Fibroblast of skin of left quadriceps (primary cell): Measurements from ENCODE around the gene IFRD2.
A peak's percentile ranks its signal among the peaks of the same experiment; 100 is the strongest.

ENCODE experiments used
- DNase-seq, 2 experiments: peaks; one replicate each; pipeline ENCODE4 v3.0.0-alpha.2; 2013; ENCODE audit warnings: low read depth in 2 of 2

IFRD2 gene

DNA sequence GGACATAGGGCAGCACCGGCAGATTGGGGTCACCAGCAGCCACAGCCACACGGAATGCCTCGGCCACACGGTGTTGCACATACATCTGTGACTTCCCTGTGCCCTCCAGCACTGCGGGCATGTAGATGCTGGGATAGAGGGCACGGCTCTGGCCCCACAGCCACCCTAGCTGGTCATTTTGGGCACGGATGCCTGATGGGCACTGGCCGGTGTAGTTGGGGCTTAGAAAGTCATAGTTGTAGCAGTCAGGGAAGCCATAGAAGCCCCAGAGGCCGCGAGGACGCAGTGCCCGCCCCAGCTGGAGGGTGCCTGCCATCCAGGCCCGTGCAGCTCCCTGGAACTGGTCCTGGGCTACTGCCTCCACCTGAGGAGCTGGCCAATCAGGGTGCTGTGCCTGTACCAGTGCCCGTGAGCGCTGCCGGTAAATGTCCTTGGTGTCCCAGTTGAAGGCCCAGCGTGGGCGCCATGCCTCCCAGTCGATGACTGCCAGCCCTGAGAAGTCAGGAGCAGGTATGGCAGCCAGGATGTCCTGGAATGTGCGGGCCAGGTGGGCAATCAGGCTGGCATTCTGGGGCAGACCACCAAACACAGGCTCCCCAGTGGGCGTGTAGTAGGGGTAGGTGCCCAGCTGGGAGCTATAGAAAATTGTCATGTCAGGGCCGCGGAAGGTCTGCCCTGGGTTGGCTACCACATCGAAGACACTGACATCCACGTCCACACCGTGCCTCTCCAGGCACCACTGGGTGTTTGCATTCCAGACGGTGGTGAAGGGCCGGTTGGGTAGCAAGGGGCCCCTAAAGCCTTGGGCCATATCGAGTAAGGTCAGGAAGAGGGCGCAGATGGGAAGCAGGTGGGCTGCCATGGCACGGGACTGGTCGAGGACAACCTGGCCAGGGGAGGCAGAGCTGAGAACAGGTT is 10.1 kb upstream of the IFRD2 start:
- no peak for DNase-seq

DNA sequence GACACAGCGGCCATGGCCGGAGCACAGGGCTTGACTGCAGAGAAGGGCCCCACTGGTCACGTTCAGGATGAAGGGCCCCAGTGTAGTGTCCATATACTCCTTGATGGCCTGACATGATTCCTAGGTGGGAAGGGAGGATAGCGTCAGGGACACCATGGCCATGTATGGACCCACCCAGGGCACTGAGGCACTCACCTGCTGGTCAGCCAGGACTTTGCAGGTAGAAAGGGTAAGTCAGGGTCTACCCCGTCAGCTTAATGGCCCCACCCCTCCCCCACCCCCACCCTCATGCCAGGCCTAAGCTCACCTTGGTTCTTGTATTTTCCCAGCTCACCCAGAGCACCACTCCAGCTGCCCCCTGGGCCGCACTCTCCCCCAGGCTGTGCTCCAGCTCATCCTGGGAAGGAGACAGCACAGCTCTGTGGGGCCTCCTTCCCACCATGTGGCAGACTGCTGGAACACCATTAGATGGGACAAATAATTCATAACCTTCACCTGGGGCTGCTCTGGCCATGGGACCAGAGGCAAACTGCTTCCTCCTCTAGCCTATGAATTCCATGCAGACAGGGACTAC is 8.5 kb upstream of the IFRD2 start:
- no peak for DNase-seq

DNA sequence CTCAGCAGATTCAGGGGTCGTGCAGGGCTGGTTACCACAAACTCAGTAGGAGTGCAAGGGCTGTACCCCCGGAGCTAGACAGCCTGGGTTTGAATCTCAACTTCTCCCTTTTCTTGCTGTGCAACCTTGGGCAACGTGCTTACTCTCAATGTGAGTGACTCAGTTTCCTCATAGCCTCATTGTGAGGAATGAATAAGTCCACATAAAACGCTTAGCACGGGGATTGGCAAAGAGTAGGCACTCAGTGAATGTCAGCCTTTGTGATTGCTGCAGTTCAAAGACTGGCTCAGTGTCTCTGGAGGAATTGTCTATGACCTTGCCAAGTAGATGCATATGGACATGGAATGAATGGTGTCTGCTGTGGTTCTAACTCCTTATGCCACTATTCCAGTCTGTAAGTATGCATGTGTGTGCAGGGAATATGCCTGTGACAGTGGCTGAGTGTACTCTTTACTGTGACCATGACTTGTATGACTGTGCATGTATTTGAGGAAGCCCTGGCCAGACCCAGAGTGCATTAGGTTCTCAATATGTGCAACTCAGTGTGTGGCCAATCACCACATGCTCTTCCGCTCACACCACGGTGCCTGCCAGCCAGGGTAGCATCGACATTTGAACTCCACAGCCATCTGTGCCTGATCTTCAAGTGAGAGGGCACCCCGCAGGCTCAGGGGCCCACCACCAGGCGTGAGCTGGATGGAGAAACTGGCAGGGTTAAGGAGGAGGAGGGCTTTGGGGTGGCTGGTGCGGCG is 7.9 kb upstream of the IFRD2 start:
- DNase-seq = peak in 1 of 2 experiments; percentile 6

DNA sequence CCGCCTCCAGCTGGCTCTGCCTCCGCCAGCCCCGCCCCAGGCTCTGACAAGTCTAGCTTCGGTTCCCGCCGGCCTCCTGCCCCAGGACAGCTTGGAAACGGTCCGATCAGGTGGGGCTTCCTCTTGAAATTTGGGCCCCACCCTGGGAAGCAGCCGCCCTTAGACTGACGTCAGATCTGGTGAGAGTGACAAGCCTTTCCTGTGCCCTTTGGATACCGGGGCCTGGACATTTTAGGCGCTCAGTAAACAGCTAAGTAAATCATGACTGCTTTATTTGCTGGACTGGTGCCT is 7.4 kb upstream of the IFRD2 start:
- DNase-seq = no peak

DNA sequence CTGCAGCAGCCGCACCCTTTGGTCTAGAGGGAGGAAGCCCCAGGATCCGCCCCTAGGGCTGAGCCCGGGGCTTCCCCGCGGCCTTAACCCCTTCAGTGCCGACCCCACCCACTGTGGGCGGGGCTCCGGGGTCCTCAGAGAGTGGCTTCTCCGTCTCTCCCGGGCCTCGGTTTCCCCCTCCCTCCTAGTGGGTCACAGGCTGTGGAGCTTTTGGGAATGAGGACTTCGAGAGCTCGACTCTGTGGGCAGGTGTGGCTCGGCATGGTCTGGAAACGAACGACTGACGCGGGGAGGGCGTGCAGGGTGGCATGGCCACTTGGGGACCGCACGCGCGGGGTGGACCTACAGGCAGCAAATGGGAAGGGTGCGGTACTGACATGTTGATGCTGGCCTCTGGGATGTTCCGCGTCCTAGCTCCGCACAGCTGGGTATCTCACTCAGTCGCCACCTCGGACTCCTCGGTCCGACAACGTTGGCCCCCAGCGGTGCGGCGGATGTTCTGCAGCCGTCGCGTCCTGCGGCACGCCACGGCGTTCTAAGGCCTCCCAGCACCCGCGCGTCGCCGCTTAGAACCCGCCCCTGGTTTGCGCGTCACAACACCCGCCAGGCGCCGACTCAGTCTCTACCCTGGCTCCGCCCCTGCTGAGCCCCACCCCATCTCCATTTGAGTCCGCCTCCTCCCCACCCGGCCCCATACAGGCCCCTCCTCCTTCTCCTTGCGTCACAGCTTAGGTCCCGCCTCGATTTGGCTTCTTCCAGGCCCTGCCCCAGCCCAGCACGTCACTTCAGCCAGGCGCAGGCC is 6.8 kb upstream of the IFRD2 start, which contains the start of the genes HYAL3 and NAA80:
Gene HYAL3 (minus strand): TSS at position 570 of the 802 bp plus-strand sequence. CDS start 3,803 bp downstream, outside the sequence.
Gene NAA80 (minus strand): TSS at position 570 of the 802 bp plus-strand sequence. CDS start 1,942 bp downstream, outside the sequence.
- DNase-seq = peak; percentile 98 to 99

DNA sequence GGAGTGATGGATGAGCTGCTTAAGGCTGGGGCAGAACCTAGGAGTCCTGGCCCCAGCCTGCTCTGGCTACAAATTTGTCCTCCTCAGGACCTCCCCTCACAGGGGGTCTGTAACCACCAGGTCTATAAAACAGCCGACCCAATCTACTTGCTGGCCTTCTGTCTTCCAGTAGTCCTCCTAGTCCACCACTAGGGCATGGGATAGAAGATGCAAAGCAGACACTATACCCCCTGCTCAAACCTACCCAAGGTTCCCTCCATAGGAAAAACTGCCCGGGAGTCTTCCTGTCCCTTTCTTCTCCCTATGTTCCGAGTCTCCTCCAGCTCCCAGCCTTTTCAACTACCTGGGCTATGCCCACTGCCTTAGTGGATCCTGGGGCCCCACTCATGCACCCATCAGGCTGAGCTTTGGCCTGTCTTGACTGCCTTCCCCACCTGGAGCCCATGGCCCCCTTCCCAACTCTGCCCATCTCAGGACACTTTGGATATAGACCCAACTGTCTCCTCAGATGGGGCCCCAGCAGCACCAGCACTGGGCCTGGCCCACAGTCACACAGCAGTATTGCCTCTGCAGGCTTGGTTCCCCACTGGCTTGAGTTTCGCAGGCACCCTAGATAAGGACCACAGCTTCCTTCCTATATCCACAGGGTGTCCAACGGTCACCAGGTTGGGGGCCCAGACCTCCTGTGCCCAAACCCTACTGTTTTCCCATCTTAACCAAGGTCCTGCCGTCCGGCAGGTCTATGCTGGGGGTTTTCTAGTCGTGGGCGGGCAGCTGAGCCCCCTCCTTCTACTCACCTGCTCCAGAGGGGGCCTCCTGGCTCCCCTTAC is 5.9 kb upstream of the IFRD2 start:
- DNase-seq = no peak

DNA sequence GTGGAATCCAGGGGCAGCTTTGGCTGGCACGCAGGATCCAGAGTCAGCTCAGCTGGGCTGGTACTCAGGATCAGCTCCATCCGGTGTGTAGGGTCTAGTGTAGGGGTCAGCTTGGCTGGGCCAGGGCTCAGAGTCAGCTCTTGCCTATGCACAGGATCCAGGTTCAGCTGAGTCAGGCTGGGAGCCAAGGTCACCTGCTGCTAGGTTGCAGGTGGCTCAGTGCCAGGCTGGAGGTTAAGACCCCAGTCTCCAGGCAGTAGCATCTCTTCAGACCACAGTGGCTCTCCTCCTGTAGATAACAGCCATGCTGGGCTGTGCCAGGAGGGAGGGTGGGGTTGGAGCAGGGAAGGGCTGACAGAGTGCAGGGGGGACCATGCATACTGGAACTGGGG is 5.2 kb upstream of the IFRD2 start:
- DNase-seq = no peak

DNA sequence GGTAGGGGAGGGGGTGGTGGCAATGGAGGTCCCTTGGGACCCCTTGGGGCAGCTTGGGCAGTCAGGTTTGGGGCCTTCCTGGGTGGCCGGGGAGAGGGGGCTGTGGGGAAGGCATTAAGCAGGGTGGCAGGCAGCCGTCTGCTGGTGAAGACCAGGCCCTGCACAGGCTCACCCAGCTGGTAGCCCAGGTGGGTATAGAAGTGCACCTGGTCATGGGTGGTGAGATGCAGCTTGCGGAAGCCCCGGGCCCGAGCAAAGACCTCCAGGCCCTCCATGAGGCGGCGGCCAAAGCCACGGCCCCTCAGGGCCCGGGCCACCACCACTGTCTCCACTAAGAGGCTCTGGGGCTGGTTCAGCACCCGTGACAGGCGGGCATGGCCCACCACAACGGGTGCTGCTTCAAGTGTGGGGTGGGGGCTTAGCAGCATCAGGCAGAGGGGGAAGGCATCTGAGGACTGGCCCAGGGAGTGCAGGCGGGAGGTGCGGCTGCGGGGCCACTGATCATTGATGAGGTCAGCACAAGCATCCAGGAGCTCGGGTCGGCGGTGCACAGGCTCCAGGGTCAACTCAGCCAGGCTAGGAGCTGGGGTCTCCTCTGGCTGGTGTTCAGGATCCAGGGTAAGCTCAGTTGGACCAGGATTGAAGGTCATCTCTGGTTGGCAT is 4.6 kb upstream of the IFRD2 start:
- no peak for DNase-seq

DNA sequence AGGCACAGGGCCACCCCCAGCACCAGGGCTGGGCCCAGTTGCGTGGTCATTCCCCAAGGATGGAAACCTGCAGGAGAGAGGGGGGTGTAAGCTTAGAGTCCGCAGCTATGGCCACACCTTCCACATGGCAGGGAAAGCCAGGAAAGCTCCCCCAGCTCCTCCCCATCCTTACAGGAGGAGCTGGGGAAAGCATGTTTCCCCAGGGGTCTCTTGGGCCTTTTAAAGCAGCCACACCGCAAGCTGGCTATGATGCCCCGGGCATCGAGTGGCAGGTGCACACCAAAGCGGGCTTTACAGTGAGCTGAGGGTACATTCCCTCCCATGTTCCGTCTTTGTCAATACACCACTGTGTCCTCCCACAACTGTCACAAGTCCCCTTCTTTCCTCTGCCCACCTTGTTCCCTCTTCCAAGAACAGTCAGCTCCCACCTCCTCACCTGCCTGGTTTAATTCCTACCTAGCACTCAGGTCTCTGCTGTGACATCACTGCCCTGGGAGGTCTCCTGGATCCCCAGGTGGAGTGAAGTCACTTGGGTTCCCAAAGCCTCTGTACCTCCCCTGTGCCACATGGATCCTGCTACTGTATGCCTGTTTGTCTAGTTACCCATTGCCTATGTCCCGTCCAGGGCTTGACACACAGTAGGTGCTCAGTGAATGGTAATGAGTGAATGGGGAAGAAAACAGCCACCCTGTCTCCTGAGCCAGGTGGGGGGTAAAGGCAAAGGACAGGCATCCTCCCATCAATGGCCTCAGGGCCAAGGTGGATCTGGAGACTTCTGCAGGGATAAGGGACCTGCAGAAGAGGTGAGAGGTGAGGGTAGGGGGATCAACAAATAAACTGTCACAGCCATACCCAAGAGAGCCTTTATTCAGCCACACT is 3.6 kb upstream of the IFRD2 start:
- DNase-seq = no peak

DNA sequence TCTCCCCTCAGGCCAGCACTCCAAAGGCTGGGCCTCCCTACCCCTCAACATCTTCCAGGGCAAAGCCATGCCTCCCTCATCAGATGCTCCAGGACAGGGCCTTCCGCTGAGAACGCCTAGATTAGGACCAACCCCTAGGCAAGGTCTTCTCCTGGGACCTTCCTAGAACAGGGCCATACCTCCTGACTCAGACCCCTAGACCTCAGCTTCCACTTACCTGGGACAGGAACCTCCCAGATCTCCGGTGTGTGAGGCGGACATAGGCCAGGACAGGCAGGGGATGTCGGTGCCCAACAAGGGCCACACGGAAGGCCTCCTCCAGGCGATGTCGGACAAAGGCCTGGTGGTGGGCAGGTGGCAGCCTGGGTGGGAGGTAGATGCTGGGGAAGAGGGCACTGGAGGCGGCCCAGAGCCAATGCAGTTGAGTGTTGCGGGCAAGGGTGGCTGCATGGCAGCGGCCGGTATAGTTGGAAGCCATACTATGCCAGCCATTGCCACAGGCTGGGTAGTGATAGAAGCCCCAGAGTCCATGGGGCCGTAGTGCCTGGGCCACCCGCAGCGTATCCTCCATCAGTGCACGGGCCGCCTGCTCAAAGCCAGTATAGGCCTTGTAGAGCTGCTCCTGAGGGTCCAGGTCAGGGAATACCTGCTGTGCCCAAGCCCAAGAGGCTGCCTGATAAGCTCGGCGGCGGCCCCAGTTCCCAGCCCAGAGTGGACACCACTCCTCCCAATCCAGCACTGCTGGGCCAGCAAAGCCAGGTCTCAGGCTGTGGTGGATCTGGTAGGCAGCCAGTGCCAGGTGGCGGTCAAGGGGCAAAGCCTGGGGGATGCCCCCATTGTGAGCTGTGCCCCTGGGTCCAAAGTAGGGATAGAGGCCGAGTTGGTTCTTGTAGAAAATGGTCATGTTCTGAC is 2.5 kb upstream of the IFRD2 start:
- DNase-seq = no peak

DNA sequence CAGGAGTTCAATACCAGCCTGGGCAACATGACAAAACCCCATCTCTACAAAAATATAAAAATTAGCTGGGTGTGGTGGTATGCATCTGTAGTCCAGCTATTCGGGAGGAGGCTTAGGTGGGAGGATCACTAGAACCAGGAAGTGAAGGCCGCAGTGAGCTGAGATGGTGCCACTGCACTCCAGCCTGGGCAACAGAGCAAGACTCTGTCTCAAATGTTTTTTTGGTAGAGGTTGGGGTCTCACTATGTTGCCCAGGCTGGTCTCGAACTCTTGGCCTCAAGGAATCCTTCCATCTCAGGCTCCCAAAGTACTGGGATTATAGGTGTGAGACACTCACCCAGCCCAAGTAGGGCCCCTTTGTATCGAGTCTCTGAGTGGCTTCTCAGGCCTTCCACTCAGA is 1.9 kb upstream of the IFRD2 start:
- DNase-seq = no peak

DNA sequence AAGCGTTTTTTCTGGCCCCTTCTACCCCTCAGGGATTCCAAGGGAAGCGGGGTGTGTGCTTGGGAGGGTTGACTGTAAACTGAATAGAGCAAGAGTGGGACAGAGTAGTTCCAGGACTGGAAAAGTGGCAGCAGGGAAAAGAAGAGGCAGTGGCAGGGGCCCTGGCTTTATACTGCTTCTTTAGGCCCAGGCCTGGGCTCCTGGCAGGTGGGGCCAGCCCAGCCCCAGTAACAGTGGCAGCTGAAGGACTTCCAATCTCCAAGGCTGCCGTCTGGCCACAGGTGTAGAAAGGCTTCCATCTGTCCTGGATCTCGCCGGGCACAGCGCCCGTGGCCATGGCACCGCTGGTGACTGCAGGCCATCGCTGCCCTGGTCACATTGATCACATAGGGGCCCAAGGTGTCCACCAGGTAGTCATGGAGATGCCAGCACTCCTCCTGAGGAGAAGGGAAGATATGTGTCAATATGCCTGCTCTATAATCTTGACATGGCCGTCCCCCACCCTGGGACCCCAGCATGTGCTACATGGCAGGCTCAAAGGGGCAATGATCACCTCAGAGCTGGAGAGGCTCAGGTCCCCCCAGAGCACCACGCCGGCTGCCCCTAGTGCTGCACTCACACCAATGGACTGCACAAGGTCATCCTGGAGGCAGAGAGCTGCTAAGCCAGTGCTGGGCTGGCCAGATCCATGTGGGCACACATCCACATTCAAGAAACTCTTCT is 1.0 kb upstream of the IFRD2 start:
- DNase-seq = no peak

DNA sequence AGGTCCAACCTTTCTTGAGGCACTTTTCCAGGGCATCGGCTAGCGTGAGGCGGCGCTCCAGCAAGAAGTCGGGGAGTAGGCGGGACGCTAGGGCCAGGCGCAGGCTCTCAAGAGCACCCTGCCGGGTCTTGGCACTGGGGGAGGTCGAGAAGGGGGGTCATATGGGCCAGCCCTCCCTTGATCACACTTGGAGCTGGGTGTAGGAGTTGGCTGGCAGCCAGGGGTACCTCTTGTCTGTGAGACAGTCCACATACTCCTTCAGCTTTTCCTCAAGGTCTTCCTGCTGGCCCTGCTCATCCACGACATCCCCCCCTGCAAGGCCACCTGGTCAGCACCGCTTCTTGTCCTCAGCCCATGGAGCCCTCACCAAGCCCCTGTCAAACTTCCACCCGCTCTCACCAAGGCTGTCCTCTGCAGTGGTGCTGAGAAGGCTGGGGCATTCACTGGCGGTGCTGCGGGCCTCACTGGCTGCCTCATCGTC is 2.0 kb downstream of the IFRD2 start:
- DNase-seq = no peak

DNA sequence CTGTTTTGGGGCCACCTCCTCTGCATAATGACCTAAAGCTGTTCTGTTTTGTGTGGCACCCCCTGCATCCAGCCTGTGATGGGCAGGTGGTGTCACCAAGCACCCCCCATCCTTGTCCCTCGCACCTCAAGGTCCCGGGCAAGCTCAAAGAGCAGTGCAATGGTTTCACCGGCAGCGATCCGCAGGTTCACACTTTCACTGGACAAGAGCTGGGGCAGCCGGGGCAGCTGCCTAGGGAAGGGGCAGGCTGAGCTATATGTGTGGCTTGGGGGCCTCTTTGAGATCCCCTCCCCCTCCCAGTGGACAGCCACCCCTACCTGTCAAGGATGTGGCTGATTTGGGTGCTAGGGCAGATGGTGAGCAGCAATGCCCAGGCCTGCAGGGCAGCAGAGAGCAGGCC is 3.1 kb downstream of the IFRD2 start:
- no peak for DNase-seq

DNA sequence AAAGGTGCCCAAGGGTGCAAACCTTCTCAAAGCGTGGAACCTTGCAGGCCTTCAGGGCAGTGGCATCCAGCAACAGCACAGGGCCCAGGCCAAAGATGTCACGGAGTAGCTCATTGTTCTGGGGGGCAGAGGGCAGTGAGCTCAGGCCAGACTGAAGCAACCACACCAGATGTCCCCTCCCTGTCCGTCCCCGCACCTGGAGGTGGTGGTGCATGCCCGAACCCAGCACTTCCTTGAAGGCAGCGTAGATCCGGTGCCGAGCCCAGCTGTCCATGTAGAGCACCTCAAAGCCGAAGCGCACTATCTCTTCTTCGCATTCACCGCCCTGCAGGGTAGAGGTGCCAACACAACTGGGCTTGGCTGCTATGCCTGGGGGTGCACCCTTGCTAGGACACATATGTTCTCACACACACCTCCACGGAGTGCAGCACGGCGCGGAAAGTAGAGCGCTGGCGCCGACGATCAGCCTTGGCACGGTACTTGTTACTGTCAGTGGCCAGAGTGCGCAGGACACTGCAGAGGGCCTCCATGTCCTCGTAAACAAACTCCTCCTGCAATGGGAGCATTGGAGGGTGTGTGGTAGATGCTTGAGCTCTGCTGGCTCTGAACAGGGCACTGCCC is 3.7 kb downstream of the IFRD2 start:
- no peak for DNase-seq

DNA sequence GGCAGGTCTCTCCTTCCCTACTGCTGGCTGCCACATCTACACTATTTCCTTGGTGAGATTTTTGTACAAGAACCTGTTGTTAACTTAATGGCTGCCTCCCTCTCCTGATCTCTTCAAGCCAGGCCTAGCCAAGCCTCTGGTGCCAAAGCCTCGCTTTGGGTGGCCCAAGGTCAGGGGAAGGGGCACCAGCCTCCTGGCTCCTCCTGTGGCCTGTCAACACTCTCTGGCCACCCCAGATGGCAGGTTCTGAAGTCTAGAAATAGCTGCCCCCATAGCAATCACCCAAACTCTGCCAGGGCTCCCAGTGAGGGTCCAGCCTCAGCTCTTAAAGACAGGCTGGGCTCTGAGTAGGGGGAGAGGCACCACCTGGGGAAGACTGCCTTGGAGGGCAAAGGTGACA is 5.0 kb downstream of the IFRD2 start:
- DNase-seq = no peak
